H54 (cell line): ENCODE data around the gene MTARC2.

Experiments used
- DNase-seq: peaks from one replicate; pipeline ENCODE4 v3.0.0; 2011; ENCODE audit warnings: low spot score, mixed read lengths; ENCODE audit not compliant: insufficient read length
- FAIRE-seq: peaks from 3 replicates; lab custom pipeline; 2011; peaks lifted over from hg19 to GRCh38; lab: Jason Lieb, UNC
- POLR2A ChIP-seq: IDR thresholded peaks from 2 replicates; pipeline ENCODE4 v1.6.1; 2011; ENCODE audit warnings: low read depth, mild to moderate bottlenecking, low read length

The MTARC2 gene

DNA sequence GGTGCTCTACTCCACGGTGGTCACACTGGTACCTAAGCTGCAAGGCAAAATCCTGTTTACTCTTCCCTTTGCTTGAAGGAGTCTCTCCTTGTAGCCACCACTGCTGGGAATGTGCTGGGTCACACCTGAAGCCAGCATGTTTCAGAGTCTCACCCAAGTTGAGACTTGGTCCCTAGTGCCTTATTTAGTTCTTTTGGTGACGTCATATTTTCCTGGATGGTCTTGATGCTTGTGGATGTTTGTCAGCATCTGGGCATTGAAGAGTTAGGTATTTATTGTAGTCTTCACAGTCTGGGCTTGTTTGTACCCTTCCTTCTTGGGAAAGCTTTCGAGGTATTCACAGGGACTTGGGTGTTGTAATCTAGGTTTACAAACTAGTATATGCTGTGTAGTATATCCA lies 5.6 kb upstream of the MTARC2 start:
- FAIRE-seq: no peak
- no peak for DNase-seq
- no peak for TF ChIP-seq POLR2A

DNA sequence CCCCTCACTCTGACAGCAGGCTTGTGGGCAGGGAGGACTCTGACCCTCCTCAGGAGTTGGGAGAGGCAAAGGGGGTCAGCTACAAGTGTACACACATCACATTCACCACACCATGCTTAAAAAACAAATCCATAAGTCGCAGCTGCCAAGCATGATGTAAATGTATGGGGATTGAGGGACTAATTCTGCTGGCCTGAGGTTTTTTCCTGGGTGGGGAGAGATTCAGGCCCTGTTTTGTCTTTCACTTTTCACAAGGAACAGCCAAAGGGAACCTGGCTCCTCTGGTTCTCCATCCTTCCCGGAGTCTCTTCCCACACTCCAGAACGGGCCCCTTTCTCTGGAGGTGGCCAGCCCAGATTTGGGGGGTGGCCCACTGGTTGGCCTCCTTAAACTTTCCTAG lies 1.3 kb upstream of the MTARC2 start:
- TF ChIP-seq POLR2A: no peak
- no peak for FAIRE-seq
- no peak for DNase-seq

DNA sequence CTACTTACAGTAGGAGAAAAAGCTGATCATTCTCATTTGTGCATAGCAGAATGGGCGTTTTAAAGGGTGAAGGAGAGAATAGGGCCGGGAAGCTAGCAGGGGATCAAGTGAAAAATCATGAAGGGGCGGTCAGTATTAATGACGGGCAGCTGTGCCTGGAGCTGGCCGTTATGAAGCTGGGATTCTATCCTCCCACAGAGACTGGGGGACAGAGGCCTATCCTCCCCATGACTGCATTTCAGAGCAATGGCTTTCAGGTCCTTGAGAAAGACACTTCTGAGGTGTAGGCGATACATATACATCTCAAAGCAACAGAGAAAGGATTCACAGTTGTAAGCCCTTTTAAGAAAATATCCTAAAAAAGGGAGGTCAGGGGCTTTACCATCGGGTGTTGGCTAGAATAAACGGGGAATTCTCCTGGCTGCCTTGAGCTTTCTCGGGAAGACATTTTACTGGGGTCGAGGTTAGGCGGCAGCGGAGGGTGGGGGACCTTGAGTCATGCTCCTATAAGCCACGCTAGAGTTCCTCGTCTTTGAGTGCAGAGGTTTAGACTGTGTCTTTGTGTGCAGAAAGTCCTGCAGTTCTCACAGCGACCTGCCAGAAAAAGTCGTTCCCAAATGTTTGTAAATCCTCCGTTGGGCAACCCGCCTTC lies 559 bp upstream of the MTARC2 start:
- TF ChIP-seq POLR2A: no peak
- FAIRE-seq (no peak), DNase-seq (no peak)

DNA sequence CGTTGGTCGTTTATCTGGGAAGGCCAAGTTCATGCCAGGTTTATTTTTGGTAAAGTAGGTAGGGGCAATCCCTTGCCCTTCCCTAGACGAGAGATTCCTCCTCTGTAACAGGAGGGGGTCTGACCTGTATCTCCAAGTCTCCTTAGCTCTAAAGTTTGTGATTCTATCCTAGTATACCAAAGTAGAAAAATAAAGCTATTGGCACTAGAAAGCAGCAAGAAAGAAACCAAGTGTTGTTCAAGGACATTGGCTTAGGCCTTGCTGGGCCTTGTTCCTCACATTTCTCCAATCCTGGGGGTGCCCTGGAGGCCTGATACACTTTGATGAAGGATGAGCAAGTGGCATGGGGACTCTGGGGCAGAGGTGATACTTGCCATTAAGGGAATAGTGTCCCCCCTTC lies 814 bp downstream of the MTARC2 start:
- DNase-seq (no peak), FAIRE-seq (no peak)
- no peak for TF ChIP-seq POLR2A

DNA sequence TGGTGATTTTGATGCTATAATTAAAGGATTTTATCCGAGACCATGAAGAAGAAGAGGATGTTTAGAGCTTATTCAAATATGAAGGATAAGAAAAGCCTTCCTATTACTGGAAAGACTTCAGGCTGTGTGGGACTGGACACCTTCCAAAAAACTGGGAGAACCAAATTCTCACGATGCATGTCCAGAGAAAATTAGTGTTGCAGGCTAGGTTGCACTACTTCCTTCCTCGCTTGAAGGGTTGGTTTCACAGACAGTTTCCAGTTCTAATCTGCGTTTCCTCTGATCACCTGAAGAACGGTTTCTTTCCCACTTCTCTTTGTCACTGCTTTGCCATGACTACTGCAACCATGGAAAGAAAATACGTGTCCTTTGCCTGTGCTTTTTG lies 2.0 kb downstream of the MTARC2 start:
- no peak for FAIRE-seq
- no peak for TF ChIP-seq POLR2A

DNA sequence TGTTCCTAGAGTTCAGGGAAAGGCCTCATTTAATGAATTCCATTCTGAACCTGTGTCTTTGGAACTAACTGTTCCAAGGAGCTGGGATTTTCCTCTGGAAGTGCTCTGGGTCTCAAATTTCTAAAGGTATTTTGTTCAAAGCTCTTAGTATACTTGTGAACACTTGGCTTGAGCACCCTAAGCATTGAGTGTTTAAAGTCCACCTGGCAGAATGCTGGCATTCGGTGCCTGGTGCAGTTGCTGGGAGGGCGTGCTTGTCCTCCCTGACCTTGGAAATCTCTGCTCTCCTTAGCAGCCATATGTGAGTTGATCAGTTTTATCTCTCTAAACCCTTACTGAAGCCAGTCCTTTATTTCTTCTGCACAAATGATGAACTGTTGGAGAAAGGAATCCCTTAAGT lies 3.0 kb downstream of the MTARC2 start:
- TF ChIP-seq POLR2A: no peak
- FAIRE-seq (no peak), DNase-seq (no peak)

More for the DNA sequence above, 2.0 kb downstream of the MTARC2 start:
- no peak for DNase-seq

DNA sequence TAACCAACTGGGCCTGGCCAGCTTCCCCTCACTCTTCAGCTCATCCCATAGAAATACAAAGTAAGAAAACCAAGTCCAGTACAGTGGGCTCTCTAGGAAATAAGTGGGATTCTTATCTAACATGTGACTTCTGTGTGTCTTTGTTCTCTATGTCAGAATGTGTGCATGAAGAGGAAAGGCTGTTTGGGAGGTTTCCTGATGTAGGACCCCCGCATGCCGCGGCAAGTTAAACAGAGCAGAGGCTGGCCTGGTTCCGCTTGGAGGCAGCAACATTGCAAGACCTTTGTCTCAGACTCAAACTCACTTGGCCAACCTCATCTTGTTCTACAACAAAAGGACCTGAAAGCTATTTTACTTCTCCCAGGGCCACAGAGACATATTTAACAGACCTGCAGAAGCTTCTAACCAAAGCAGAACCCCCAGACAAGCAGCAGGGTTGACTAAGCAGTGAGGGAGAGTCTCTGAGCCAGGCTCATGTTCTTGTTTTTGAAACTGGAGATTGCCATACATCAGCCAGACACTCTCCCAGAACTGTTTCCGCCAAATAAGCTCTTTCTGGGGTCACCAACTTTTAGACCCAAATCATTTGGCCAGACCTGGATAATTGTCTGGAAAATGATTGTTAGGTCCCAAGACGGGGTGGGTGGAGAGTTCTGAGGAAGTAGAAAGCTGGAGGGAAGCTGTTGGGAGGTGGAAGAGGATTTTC lies 6.2 kb downstream of the MTARC2 start:
- TF ChIP-seq POLR2A: no peak
- no peak for FAIRE-seq

DNA sequence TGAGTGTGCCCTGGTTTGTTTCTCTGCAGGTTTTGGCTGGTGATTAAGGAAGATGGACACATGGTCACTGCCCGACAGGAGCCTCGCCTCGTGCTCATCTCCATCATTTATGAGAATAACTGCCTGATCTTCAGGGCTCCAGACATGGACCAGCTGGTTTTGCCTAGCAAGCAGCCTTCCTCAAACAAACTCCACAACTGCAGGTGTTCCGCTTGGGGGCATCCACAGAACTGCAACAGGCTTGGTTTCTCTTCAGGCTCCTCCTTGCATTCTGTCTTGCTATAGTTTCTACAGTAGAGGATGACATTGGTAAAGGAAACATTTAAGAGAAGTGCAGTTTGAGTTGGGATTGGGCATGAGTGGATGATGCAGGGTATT lies 6.8 kb downstream of the MTARC2 start:
- FAIRE-seq (no peak), DNase-seq (no peak)
- TF ChIP-seq POLR2A: no peak

More for the DNA sequence above, 6.2 kb downstream of the MTARC2 start:
- DNase-seq: no peak

DNA sequence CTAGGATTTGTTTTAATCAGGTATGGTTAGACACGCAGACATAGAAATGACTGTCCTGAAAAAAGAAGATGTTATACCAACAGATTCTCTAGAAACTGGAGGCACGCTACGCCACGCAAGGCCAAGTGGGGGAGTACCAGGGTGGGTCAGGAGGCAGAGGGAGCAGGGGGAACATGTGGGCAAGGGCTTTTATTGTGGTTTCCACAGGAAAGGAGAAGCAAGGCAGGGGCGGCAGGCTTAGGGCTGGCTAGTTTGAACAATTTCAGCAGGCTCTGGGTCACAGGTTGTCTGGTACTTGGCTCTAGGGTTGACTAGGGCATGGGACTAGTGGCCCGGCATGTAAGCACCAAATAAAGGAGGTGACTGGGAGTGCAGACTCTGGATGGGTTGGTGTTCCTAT lies 7.2 kb downstream of the MTARC2 start:
- TF ChIP-seq POLR2A: no peak
- DNase-seq (no peak), FAIRE-seq (no peak)

DNA sequence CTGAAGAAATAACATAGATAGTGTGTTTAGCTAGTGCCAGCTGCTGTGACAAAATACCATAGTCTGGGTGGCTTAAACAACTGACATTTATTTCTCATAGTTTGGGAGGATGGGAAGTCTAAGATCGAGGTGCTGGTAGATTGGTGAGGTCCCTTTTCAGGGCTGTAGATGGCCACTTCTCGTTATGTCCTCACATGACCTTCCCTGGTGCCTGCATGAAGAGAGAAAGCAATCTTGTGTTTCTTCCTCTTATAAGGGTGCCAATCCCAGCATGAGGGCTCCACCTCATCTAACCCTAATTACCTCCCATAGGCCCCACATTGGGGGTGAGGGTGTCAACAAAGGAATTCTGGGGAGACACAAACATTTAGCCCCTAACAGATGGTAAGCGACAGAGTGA lies 9.3 kb downstream of the MTARC2 start:
- DNase-seq (no peak), FAIRE-seq (no peak)

DNA sequence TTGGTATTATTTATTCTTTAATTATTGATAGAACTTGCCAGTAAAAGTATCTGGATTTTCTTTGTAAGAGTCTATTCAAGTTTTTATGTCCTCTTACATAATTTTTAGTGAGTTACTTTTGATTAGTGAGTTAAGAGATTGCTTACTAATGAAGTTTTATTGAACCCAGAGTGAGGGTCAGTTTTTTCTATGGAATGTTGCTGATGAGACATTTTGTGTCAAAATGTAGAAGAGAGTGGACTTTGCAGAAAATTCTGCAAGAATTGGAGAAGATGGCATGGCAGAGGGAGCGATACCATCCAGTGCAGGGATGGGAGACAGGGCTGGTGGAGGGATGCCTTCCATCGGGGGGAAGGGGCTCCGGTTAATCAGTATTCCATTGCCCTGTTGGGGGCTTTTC lies 11.0 kb downstream of the MTARC2 start:
- FAIRE-seq (no peak), DNase-seq (no peak)
- TF ChIP-seq POLR2A: no peak

More for the DNA sequence above, 9.3 kb downstream of the MTARC2 start:
- TF ChIP-seq POLR2A: no peak

DNA sequence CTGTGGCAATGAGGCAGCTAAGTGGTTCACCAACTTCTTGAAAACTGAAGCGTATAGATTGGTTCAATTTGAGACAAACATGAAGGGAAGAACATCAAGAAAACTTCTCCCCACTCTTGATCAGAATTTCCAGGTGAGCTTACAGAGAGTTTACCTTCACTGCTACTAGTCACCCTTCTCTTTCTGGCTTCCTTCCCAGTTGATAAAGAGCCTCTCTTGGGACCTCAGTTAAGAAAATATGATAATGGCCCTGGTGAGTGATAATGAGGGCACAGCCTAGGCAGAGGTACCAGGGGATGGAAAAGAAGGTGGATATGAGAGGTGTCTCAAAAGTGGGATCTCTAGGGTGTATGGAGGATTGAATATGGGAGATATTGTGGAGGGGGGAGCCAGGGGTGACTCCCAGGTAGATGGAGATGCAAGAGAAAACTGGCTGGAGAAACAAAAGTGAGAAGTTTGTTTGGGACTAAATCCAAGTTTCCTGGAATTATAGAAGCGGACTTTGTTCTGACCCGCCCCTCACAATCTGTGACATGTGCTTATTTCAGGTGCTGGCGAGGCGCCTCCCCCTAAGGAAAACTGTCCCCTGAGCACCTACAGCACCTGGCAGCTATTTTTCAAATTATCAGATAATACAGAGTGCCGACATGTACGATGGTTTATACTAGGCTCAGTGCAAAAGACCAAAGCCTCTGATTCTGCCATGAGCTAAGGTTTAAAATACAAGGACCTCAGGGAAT lies 13.7 kb downstream of the MTARC2 start:
- FAIRE-seq (no peak), DNase-seq (no peak)
- TF ChIP-seq POLR2A: no peak

DNA sequence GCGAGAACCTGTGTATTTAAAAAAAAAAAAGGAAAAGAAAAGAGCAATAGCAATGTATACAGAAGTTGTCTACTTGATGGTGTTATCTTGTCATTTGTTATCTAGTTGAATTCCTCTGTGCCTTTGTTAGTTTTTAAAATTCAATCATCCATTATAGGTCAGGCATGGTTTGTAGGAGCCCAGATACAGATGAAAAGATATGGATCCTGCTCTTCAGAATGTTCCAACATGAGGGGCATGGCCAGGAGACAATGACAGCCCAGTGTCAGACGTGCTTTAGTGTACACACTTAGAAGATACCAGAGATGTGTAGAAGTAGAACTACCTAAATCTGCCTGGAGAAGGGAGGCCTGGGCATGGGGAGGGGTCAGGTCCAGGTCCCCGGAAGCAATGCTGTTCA lies 16.6 kb downstream of the MTARC2 start:
- no peak for DNase-seq
- no peak for FAIRE-seq
- TF ChIP-seq POLR2A: no peak

DNA sequence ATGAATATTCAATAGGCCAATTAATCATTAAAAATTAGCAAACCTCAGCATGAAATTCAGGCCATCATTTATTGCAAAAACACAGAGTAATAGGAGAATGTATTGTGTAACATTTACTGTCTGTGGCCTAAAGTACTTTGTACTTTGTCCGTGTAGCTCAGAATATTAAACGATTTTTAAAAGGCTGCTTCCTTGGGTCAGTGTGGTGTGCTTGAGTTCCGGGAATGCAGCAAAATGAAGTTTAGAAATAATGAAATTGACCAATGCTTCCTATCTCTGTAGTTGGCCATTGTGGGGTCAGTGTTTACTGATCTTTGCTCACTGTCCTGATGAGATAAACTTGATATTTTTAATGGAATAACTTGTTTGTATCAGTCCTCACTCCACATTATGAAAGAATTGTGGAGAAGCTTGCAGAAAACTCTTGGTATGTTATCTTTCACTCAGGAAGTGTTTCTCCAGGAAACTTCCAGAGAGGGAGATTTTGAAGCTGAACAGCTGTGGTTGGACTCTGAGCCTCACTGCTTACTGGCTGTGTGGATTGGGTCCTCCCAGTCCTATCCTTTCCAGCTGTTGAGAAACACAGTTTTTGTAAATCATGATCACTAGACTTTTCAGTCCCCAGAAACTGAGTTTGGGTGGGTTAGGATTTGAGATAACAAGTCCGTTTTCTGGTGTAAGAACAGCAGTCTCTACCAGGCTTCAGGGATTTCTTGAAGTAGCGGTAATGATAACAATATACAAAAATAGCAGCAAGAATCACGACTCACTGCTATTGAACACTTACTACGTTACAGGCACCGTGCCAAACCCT lies 19.4 kb downstream of the MTARC2 start:
- FAIRE-seq (no peak), DNase-seq (no peak)
- no peak for TF ChIP-seq POLR2A
